Thymus (tissue), 11 donors: ENCODE measurements around the gene KCND3. TPM values are rescaled to one million over a fixed set of nuclear protein-coding genes. Genes with fewer than 3 reads are reported as not detected.
A peak's percentile ranks its signal among the peaks of the same experiment; 100 is the strongest.

Experiments
- DNase-seq, 9 donors: peaks; one replicate each; pipeline ENCODE4 v3.0.0-alpha.2; 2013; ENCODE audit warnings: low spot score in 9 of 9, low read depth in 6 of 9, missing footprints in 1 of 9
- H3K27ac ChIP-seq, 2 donors: one replicate each; pipeline ENCODE4 v1.5.1; 2013; ENCODE audit warnings: control low read depth in 1 of 2, low read depth in 1 of 2, low read length in 1 of 2, mild to moderate bottlenecking in 1 of 2, moderate library complexity in 1 of 2
- H3K27me3 ChIP-seq, 2 donors: one replicate each; pipeline ENCODE4 v1.5.1; 2013; ENCODE audit warnings: low read length in 1 of 2; ENCODE audit not compliant: control insufficient read depth in 2 of 2, insufficient read depth in 1 of 2
- H3K36me3 ChIP-seq, 2 donors: one replicate each; pipeline ENCODE4 v1.5.1; 2013; ENCODE audit warnings: low read length in 1 of 2, mild to moderate bottlenecking in 1 of 2, moderate library complexity in 1 of 2; ENCODE audit not compliant: control insufficient read depth in 2 of 2, insufficient read depth in 2 of 2
- H3K4me1 ChIP-seq, 2 donors: one replicate each; pipeline ENCODE4 v1.5.1; 2013; ENCODE audit warnings: low read length in 2 of 2; ENCODE audit not compliant: control insufficient read depth in 2 of 2, insufficient read depth in 2 of 2
- H3K4me3 ChIP-seq, 2 donors: one replicate each; pipeline ENCODE4 v1.5.1; 2013; ENCODE audit warnings: low read length in 2 of 2, control low read depth in 1 of 2, mild to moderate bottlenecking in 1 of 2
- H3K9me3 ChIP-seq, 2 donors: one replicate each; pipeline ENCODE4 v1.5.1; 2013; ENCODE audit warnings: low read length in 1 of 2, mild to moderate bottlenecking in 1 of 2; ENCODE audit not compliant: control insufficient read depth in 2 of 2, insufficient read depth in 1 of 2
- WGBS: extraction: QIAGEN DNeasy Blood & Tissue Kit; methylation state at CpG from one replicate; pipeline ENCODE4 v1.1.7; 2013; 5-methylcytosine and 5-hydroxymethylcytosine counted together
- polyA plus RNA-seq: library from polyadenylated mRNA; stranded (reverse); fragments of 200-250 nt; gene quantifications from one replicate; pipeline ENCODE4 v1.2.3, GENCODE V29; 2013
- total RNA-seq: library from RNA; stranded (reverse); fragments of 120-200 nt; gene quantifications from one replicate; pipeline ENCODE4 v1.2.4, GENCODE V29; 2013
- donor health status: healthy.

KCND3 gene
- total and polyA plus RNA-seq, 2 donors: 0.33 to 0.73 TPM

GRCh38 chr1:111738133-111738435 is 251.4 kb downstream of the KCND3 start:
- Histone ChIP-seq H3K4me1 (peaks cover 15 to 62% of the 10 kb centered on the region in 2 donors), H3K27ac (peak overlapping the region in 1 of 2 donors; percentile 81), H3K9me3 (peaks cover 0 to 6% of the 10 kb centered on the region in 2 donors), H3K4me3 (peak overlapping the region; percentile 71 to 74), H3K36me3 (no peaks in the 10 kb centered on the region), H3K27me3 (peaks cover 37 to 49% of the 10 kb centered on the region in 2 donors)
- WGBS: 13% methylated on average over 9 of the region's 9 CpGs
- DNase-seq: no peak

- peak in 1 of 9 donors; percentile 16 for DNase-seq
- H3K4me1 ChIP-seq: peaks cover 15 to 62% of the 10 kb centered on the region in 2 donors
- no peaks in the 10 kb centered on the region for H3K36me3 ChIP-seq
- peak overlapping the region; percentile 71 to 74 for H3K4me3 ChIP-seq
- H3K27ac ChIP-seq: peak overlapping the region in 1 of 2 donors; percentile 81
- WGBS: 62% methylated on average over 8 of the region's 8 CpGs
- peaks cover 34 to 43% of the 10 kb centered on the region in 2 donors for H3K27me3 ChIP-seq
- peaks cover 0 to 6% of the 10 kb centered on the region in 2 donors for H3K9me3 ChIP-seq
Measured at GRCh38 chr1:111737216-111738132, 252.0 kb downstream of the KCND3 start.

GRCh38 chr1:111736548-111737215 is 252.8 kb downstream of the KCND3 start:
- Histone ChIP-seq H3K36me3 (no peaks in the 10 kb centered on the region), H3K9me3 (peaks cover 0 to 6% of the 10 kb centered on the region in 2 donors), H3K27ac (no peak overlapping the region), H3K4me3 (no peak overlapping the region), H3K27me3 (peaks cover 27 to 35% of the 10 kb centered on the region in 2 donors), H3K4me1 (peaks cover 15 to 62% of the 10 kb centered on the region in 2 donors)
- DNase-seq: no peak
- 96% methylated on average over 4 of the region's 4 CpGs for WGBS

GRCh38 chr1:111735858-111736544 is 253.5 kb downstream of the KCND3 start:
- Histone ChIP-seq H3K9me3 (peaks cover 0 to 6% of the 10 kb centered on the region in 2 donors), H3K4me3 (no peak overlapping the region), H3K36me3 (no peaks in the 10 kb centered on the region), H3K27ac (no peak overlapping the region), H3K27me3 (peaks cover 22 to 28% of the 10 kb centered on the region in 2 donors), H3K4me1 (peaks cover 15 to 60% of the 10 kb centered on the region in 2 donors)
- WGBS: 93% methylated on average over 8 of the region's 8 CpGs
- peak in 2 of 9 donors; percentile 18 to 34 for DNase-seq

GRCh38 chr1:111735321-111735720 is 254.1 kb downstream of the KCND3 start:
- peaks cover 18 to 22% of the 10 kb centered on the region in 2 donors for H3K27me3 ChIP-seq
- peaks cover 0 to 6% of the 10 kb centered on the region in 2 donors for H3K9me3 ChIP-seq
- no peak for DNase-seq
- peaks cover 14 to 56% of the 10 kb centered on the region in 2 donors for H3K4me1 ChIP-seq
- no peak overlapping the region for H3K4me3 ChIP-seq
- no peak overlapping the region for H3K27ac ChIP-seq
- no peaks in the 10 kb centered on the region for H3K36me3 ChIP-seq
- WGBS: 97% methylated on average over 4 of the region's 4 CpGs

GRCh38 chr1:111734856-111735255 is 254.6 kb downstream of the KCND3 start:
- H3K27ac ChIP-seq: no peak overlapping the region

GRCh38 chr1:111734426-111734825 is 255.0 kb downstream of the KCND3 start:
- no peaks in the 10 kb centered on the region for H3K36me3 ChIP-seq
- peaks cover 8 to 51% of the 10 kb centered on the region in 2 donors for H3K4me1 ChIP-seq
- H3K9me3 ChIP-seq: no peaks in the 10 kb centered on the region
- DNase-seq: no peak
- no peak overlapping the region for H3K27ac ChIP-seq
- peaks cover 9 to 13% of the 10 kb centered on the region in 2 donors for H3K27me3 ChIP-seq
- WGBS: 98% methylated on average over 3 of the region's 3 CpGs
- no peak overlapping the region for H3K4me3 ChIP-seq

More at GRCh38 chr1:111734856-111735255, 254.6 kb downstream of the KCND3 start:
- H3K9me3 ChIP-seq: peaks cover 0 to 2% of the 10 kb centered on the region in 2 donors
- H3K27me3 ChIP-seq: peaks cover 13 to 17% of the 10 kb centered on the region in 2 donors
- no peak for DNase-seq
- WGBS: 96% methylated on average over 3 of the region's 3 CpGs
- no peak overlapping the region for H3K4me3 ChIP-seq
- no peaks in the 10 kb centered on the region for H3K36me3 ChIP-seq
- peaks cover 11 to 54% of the 10 kb centered on the region in 2 donors for H3K4me1 ChIP-seq

- peaks cover 8 to 47% of the 10 kb centered on the region in 2 donors for H3K4me1 ChIP-seq
Measured at GRCh38 chr1:111733992-111734341, 255.5 kb downstream of the KCND3 start.

More at GRCh38 chr1:111733992-111734341, 255.5 kb downstream of the KCND3 start:
- no peak overlapping the region for H3K27ac ChIP-seq
- 93% methylated on average over 5 of the region's 5 CpGs for WGBS
- H3K4me3 ChIP-seq: no peak overlapping the region
- H3K9me3 ChIP-seq: no peaks in the 10 kb centered on the region
- H3K27me3 ChIP-seq: peaks cover 4 to 8% of the 10 kb centered on the region in 2 donors
- DNase-seq: no peak
- H3K36me3 ChIP-seq: no peaks in the 10 kb centered on the region
